Keratinocyte (primary cell): ENCODE results near the gene SLC25A43. TPM values are rescaled to one million over a fixed set of nuclear protein-coding genes. Genes with fewer than 3 reads are reported as not detected.

Experiments
- DNase-seq: peaks from one replicate; pipeline ENCODE4 v3.0.0-alpha.2; 2011; ENCODE audit warnings: low read depth, missing footprints, low spot score
- FAIRE-seq: peaks from 2 replicates; lab custom pipeline; 2011; peaks lifted over from hg19 to GRCh38; lab: Jason Lieb, UNC
- H2AFZ ChIP-seq: 2 replicates; pipeline ENCODE4 v1.6.0; 2012; ENCODE audit warnings: low read length, control low read depth, inconsistent platforms; ENCODE audit not compliant: control insufficient read depth
- H3K27ac ChIP-seq: 2 replicates; pipeline ENCODE4 v1.5.1; 2011; ENCODE audit warnings: low read length; ENCODE audit not compliant: control insufficient read depth, insufficient read depth
- H3K27me3 ChIP-seq: 3 replicates; pipeline ENCODE4 v1.6.0; 2011; ENCODE audit warnings: low read length; ENCODE audit not compliant: control insufficient read depth, insufficient read depth; ENCODE audit errors: extremely low read depth
- H3K36me3 ChIP-seq, 2 experiments: 2 replicates in 1 of 2; 3 replicates in 1 of 2; pipeline ENCODE4 v1.5.1; 2011; ENCODE audit warnings: low read length in 2 of 2, mild to moderate bottlenecking in 1 of 2; ENCODE audit not compliant: control insufficient read depth in 2 of 2, insufficient read depth in 2 of 2; ENCODE audit errors: extremely low read depth in 1 of 2
- H3K4me1 ChIP-seq: 3 replicates; pipeline ENCODE4 v1.5.1; 2011; ENCODE audit warnings: low read length; ENCODE audit not compliant: control insufficient read depth, insufficient read depth; ENCODE audit errors: extremely low read depth
- H3K4me2 ChIP-seq: 3 replicates; pipeline ENCODE4 v1.6.0; 2011; ENCODE audit warnings: low read depth, low read length; ENCODE audit not compliant: control insufficient read depth, insufficient read depth; ENCODE audit errors: extremely low read depth
- H3K4me3 ChIP-seq, 3 experiments: fragments of 200-600 bp in 1 of 3; sonication (generic) in 1 of 3; 2 replicates in 2 of 3; 3 replicates in 1 of 3; pipeline ENCODE4 v1.5.1; 2011 to 2016; ENCODE audit warnings: low read length in 3 of 3, mild to moderate bottlenecking in 3 of 3, control low read depth in 2 of 3, inconsistent platforms in 1 of 3, low read depth in 1 of 3, mixed read lengths in 1 of 3, mixed run types in 1 of 3, moderate library complexity in 1 of 3; ENCODE audit not compliant: control insufficient read depth in 2 of 3, insufficient read depth in 2 of 3; ENCODE audit errors: extremely low read depth in 1 of 3
- H3K79me2 ChIP-seq: 2 replicates; pipeline ENCODE4 v1.6.0; 2012; ENCODE audit warnings: low read length; ENCODE audit not compliant: control insufficient read depth, insufficient read depth
- H3K9ac ChIP-seq: 3 replicates; pipeline ENCODE4 v1.6.0; 2011; ENCODE audit warnings: low read length; ENCODE audit not compliant: control insufficient read depth, insufficient read depth; ENCODE audit errors: extremely low read depth
- H3K9me1 ChIP-seq: 3 replicates; pipeline ENCODE4 v1.6.0; 2011; ENCODE audit warnings: low read length; ENCODE audit not compliant: control insufficient read depth, insufficient read depth; ENCODE audit errors: extremely low read depth
- H3K9me3 ChIP-seq: 2 replicates; pipeline ENCODE4 v1.5.1; 2012; ENCODE audit warnings: low read depth, low read length; ENCODE audit not compliant: control insufficient read depth
- H4K20me1 ChIP-seq: 3 replicates; pipeline ENCODE4 v1.6.0; 2011; ENCODE audit warnings: low read length; ENCODE audit not compliant: control insufficient read depth, insufficient read depth; ENCODE audit errors: extremely low read depth
- CTCF ChIP-seq, 3 experiments: IDR thresholded peaks in 1 of 3; conservative IDR thresholded peaks in 1 of 3; optimal IDR thresholded peaks in 1 of 3; 2 replicates in 2 of 3; 3 replicates in 1 of 3; pipeline versions ENCODE3 to v1.5.1; 2011; ENCODE audit warnings: low read length in 3 of 3, mild to moderate bottlenecking in 3 of 3, moderate library complexity in 2 of 3, control low read depth in 1 of 3, inconsistent platforms in 1 of 3; ENCODE audit not compliant: insufficient read depth in 2 of 3; ENCODE audit errors: extremely low read depth in 1 of 3
- EZH2 ChIP-seq: IDR thresholded peaks from one replicate; pipeline ENCODE4 v1.6.1; 2012; ENCODE audit warnings: inconsistent platforms, mild to moderate bottlenecking, low read length, moderate library complexity
- dilution Hi-C: fragments of 300-500 bp; cut with MboI; formaldehyde crosslinking; loops from one replicate; pipeline ENCODE4 v1.7.0; 2020; ENCODE audit warnings: low sequenced_read_pairs; ENCODE audit not compliant: extremely low pct_ligation_motif_present
- polyA plus RNA-seq, 5 experiments: library from polyadenylated mRNA; depleted of rRNA in 3 of 5; stranded (reverse) in 3 of 5; stranded (forward) in 1 of 5; unstranded in 1 of 5; fragments of >200 nt; gene quantifications; 1 replicate in 1 of 5; 2 replicates in 3 of 5; 3 replicates in 1 of 5; pipeline versions ENCODE4 v1.2.1 to v1.2.3, GENCODE V29; 2011 to 2012; ENCODE audit warnings: missing spikeins in 2 of 5, low read depth in 1 of 5, low replicate concordance in 1 of 5

SLC25A43 gene
- polyA plus RNA-seq, 1 donor (not counting 4 experiments of a cell fraction or from before 2014, with no cell fraction given): 23.0 TPM

GRCh38 chrX:119389214-119389613 lies 9.9 kb upstream of the SLC25A43 start:
- no peak overlapping the region for H3K4me2 ChIP-seq
- H3K9me1 ChIP-seq: no peaks in the 10 kb centered on the region
- no peaks in the 10 kb centered on the region for H3K27me3 ChIP-seq
- H2AFZ ChIP-seq: no peak overlapping the region
- no peaks in the 10 kb centered on the region for H3K9me3 ChIP-seq
- H3K4me1 ChIP-seq: no peaks in the 10 kb centered on the region
- H4K20me1 ChIP-seq: no peaks in the 10 kb centered on the region
- dilution Hi-C loops: no loop called here
- no peak overlapping the region for H3K4me3 ChIP-seq
- no peaks in the 10 kb centered on the region for H3K36me3 ChIP-seq
- H3K79me2 ChIP-seq: no peaks in the 10 kb centered on the region
- FAIRE-seq (no peak), DNase-seq (no peak)
- no peak overlapping the region for H3K27ac ChIP-seq
- H3K9ac ChIP-seq: no peak overlapping the region
- TF ChIP-seq CTCF (optimal IDR thresholded peaks at IDR 0.05 in 1 of 3, IDR thresholded peaks at IDR 0.05 in 1 of 3, conservative IDR thresholded peaks at IDR 0.05 in 1 of 3; ENCODE audit: extremely low read depth in 1 of 3, insufficient read depth in 2 of 3, low read length in 3 of 3): no peak
- TF ChIP-seq EZH2: no peak

GRCh38 chrX:119389871-119390501 lies 9.2 kb upstream of the SLC25A43 start:
- FAIRE-seq: no peak
- dilution Hi-C loops: no loop called here
- no peak overlapping the region for H3K27ac ChIP-seq

More at GRCh38 chrX:119389871-119390501, 9.2 kb upstream of the SLC25A43 start:
- Histone ChIP-seq H3K36me3 (no peaks in the 10 kb centered on the region), H3K9me1 (no peaks in the 10 kb centered on the region), H3K4me1 (no peaks in the 10 kb centered on the region), H3K27me3 (no peaks in the 10 kb centered on the region), H3K9ac (no peak overlapping the region), H3K4me3 (no peak overlapping the region), H4K20me1 (no peaks in the 10 kb centered on the region), H3K4me2 (no peak overlapping the region), H3K79me2 (no peaks in the 10 kb centered on the region), H2AFZ (no peak overlapping the region), H3K9me3 (no peaks in the 10 kb centered on the region)
- TF ChIP-seq EZH2 (no peak), CTCF (optimal IDR thresholded peaks at IDR 0.05 in 1 of 3, IDR thresholded peaks at IDR 0.05 in 1 of 3, conservative IDR thresholded peaks at IDR 0.05 in 1 of 3; ENCODE audit: extremely low read depth in 1 of 3, insufficient read depth in 2 of 3, low read length in 3 of 3) (no peak)
- DNase-seq: no peak
